Measurements from ENCODE around the gene NUAK2.
"Not testable (repeated sequence)": the region's sequence is repeated elsewhere in the genome, so short reads cannot be mapped to it uniquely, and the experiment has no call there.

The NUAK2 gene

DNA sequence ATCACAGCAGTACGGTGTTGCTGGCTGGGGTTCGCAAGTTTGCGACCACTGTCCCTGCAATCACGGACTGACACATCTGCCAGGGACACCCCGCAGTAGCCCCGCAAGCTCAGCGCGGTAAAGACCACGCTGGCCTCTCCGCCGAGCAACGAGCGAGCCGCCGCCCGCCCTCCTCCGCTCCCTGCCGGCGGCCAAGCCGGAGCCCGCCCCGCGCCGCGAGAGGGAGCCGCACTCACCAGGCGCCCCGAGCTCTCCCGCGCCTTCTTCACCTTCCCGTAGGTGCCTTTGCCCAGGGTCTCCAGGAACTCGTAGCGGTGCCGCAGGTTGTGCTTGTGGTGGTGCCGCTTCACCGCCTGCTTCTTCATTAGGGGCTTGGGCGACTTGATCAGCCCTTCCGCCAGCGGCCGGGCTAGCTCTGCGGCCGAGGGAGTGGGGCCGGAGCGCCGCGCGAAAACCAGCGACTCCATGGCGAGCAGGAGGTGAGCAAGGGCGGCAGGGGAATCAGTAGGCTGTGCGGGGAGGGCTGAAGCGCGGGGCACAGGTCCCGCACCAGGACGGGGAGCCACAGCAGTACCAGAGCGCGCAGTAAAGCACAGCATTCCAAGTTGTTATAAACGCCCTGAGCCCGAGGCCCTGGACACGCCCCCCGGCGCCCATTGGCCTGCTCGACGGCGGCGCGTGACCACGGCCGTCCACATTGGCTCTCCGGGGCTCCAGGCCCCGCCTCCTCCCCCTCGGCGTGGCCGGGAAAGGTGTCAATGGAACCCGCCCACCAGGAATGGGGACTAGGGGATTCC is at the start of gene NUAK2:
Gene NUAK2, minus strand, starts transcription at position 584 of the 797 bp plus-strand sequence. Its CDS starts 117 bp downstream, at position 467.
- DNase-seq (ENCODE audit: low spot score): peak; percentile 81

DNA sequence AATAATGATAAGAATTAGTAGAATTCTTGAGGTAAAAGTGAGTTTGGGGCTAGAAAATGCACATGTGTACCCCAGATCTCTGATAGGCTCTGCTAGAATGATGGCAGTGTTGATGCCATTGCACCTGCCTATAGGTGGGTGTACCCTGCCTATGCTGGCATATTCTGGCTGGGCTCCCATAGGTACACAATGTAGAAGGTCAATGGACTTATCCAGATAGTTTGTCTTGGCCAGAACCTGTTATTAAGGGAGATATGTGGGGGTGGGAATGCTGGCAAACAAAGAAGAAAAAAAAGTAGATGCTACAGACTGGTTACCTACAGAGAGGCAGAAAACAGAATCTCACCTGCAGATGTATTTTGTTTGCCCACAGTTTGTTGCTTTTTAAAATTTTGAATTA is 49.2 kb upstream of the NUAK2 start:
- DNase-seq (ENCODE audit: low spot score): no peak

GRCh38 chr1:205369701-205370123 is 48.2 kb upstream of the NUAK2 start:
- DNase-seq (ENCODE audit: low spot score): no peak

- DNase-seq (ENCODE audit: low spot score): no peak
Observed at GRCh38 chr1:205368478-205368877, 46.9 kb upstream of the NUAK2 start.

- no peak for DNase-seq (ENCODE audit: low spot score)
Observed at GRCh38 chr1:205365945-205366463, 44.5 kb upstream of the NUAK2 start.

GRCh38 chr1:205365086-205365485 is 43.5 kb upstream of the NUAK2 start:
- DNase-seq (ENCODE audit: low spot score): not testable (repeated sequence)

DNA sequence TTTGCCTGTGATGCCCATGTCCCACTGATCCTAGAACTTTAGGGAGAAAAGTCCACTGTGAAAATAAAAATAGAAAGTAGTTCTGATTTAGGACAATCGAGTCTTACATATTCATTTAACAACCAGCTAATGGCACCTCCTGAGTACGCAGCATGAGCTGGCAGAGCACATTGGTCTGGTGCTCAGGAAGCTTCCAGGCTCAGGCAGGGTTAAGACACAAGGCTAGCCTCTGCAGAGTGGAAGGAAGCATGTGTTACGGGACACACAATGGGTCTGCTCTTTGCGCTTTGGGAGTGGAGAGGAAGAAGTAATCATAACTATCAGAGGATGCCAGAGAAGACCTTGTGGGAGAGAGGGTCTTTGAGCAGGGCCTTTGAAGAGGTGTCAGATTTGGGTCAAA is 39.3 kb upstream of the NUAK2 start:
- DNase-seq (ENCODE audit: low spot score): no peak

DNA sequence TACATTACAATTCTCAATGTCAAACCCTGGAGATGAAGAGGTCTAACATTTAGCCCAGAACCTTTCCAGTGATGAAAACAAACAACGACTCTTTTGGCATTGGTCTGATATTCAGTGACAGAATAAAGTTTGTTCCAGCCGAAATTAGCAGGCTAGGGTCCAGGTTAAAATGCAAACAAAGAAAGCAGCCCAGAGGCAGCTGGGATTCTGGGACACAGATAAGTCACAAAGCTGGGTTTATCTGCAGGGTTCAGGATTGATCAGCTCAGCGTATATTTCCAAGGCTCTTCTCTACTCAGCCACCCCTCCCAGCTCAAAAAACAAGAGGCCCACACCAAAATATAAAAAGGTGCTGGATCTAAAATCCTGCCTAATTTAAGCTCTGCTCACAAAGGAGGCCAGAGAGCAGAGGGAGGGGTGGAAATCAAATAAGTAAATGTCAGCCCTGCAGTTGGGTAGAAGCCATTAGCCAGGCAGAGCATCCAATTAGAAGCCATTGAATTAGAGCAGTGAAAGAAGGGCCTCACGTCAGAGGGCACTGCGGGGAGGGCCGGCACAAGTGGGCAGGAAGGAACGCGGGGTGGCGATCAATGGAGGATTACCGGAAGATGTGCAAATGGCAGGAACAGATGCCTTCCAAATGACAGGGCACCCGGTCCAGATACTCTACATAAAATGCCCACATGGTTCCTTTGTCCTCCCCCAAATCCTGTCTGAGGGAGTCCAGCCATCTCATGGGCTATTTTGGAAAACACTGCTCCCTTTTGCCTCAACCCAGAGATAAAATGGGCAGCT is 38.4 kb upstream of the NUAK2 start:
- DNase-seq (ENCODE audit: low spot score): no peak

GRCh38 chr1:205358579-205358978 is 37.0 kb upstream of the NUAK2 start:
- DNase-seq (ENCODE audit: low spot score): no peak

GRCh38 chr1:205357567-205357966 is 36.0 kb upstream of the NUAK2 start:
- no peak for DNase-seq (ENCODE audit: low spot score)

- no peak for DNase-seq (ENCODE audit: low spot score)
Observed at GRCh38 chr1:205356440-205357139, 35.0 kb upstream of the NUAK2 start, which contains the start of gene KLHDC8A. Gene KLHDC8A (minus strand): TSS chr1:205356922. CDS start chr1:205343604, 13,318 bp downstream.

DNA sequence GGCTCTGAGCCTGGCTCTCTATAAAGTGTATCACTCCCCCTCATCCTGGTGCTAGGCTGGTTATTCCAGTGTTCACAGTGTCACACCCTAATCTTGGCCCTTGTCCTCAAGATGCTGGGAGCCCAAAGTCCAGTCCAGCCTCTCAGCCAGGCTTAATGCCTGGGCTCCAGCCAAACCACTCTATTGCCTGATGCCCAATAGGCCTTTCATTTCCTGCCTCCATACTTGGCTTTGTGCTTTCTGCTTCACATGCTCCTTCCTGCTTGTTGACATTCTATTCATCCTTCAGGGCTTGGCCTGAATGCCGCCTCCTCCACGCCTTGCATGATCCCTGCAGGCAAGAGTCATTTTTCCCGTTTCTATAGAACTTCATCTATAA is 33.5 kb upstream of the NUAK2 start:
- DNase-seq (ENCODE audit: low spot score): no peak

GRCh38 chr1:205354259-205355074 is 32.9 kb upstream of the NUAK2 start:
- peak; percentile 68 for DNase-seq (ENCODE audit: low spot score)

DNA sequence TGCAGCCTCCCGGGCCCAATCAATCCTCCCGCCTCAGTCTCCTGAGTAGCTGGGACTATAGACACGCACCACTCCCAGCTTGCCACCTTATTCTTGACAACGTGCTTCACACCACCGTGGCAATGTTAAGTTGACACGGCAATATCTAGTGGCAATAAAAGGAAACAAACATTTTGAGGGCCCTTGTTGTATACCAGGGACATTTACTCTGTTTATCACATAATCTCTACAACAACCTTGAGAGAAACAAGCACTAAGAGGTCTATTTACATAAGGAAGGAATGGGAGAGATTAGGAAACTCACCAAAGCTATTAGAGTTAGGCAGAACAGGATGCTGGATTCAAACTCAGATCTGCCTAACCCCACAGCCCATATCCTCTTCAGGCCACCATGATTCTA is 32.1 kb upstream of the NUAK2 start:
- DNase-seq (ENCODE audit: low spot score): no peak

DNA sequence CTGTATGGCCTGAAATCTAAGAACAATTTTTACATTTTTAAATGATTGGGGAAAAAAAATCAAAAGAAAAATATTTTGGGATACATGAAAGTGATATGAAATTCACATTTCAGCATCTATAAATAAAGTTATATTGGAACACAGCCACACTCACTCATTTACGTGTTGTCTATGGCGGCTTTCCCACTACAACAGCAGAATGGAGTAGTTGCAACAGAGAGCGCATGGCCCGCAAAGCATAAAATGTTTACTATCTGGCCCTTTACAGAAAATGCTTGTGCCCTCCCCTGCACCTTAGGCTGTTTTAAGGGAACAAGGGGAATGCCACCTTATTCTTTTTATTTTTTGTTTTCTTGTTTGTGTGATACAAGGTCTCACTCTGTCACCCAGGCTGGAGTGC is 31.6 kb upstream of the NUAK2 start:
- DNase-seq (ENCODE audit: low spot score): no peak

GRCh38 chr1:205351984-205352713 is 30.6 kb upstream of the NUAK2 start:
- DNase-seq (ENCODE audit: low spot score): no peak

GRCh38 chr1:205350691-205351141 is 29.2 kb upstream of the NUAK2 start:
- no peak for DNase-seq (ENCODE audit: low spot score)

- no peak for DNase-seq (ENCODE audit: low spot score)
Observed at GRCh38 chr1:205350124-205350523, 28.6 kb upstream of the NUAK2 start.

DNA sequence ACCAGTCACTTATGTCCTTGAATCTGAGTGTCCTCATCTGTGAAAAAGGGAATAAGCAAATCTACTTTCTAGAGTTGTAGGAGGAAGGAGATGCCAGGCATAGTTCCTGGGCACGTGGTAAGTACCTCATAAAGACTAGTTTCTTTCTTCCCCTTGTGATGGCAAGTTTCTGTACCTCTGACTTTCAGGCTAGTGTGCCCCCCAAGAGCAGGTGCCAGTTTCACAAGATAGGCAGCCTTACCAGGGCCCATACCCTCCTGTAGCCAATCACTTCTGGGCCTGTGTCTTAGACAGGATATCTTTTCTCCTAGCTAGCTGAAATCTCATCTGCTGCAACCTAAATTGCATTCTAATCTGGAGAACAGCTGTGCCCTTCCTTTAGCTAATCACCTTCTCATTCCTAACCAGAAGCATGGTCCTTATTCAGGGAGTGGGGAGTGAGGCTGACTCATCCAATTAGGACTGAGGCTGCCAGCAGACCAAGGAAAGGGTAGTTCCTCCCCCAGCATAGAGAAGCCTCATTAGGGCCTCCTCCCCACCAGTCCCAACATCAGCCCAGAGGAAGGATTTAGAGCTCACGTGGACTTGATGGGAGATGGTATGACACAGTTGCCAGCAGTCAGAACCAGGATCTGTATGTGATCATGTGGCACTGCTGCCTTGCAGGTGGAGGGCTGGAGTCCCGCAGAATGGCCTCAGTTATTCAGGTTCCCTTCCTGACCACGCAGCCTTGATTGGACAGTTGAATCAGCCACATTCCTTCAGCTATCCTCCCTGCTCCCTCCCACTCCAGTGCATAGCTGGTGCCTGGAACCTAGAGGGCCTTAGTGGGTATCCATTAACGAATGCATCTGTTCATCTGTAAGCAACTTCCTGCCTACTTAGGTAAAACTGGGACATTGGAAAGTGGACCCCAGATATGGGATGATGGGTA is 27.3 kb upstream of the NUAK2 start:
- DNase-seq (ENCODE audit: low spot score): no peak
